H54 (cell line): ENCODE data around the gene SEZ6L.

ENCODE experiments used
- DNase-seq: peaks from one replicate; pipeline ENCODE4 v3.0.0; 2011; ENCODE audit warnings: low spot score, mixed read lengths; ENCODE audit not compliant: insufficient read length
- FAIRE-seq: peaks from 3 replicates; lab custom pipeline; 2011; peaks lifted over from hg19 to GRCh38; lab: Jason Lieb, UNC
- POLR2A ChIP-seq: IDR thresholded peaks from 2 replicates; pipeline ENCODE4 v1.6.1; 2011; ENCODE audit warnings: low read depth, mild to moderate bottlenecking, low read length

The SEZ6L gene

GRCh38 chr22:26169315-26170111 lies at the start of gene SEZ6L:
TSS of gene SEZ6L (plus strand) at chr22:26169462. CDS start at chr22:26169670, 208 bp downstream.
- no peak for FAIRE-seq
- DNase-seq = no peak
- TF ChIP-seq POLR2A = no peak

- no peak for FAIRE-seq
- no peak for DNase-seq
- no peak for TF ChIP-seq POLR2A
Observed at GRCh38 chr22:26122920-26123468, 46.3 kb upstream of the SEZ6L start.

GRCh38 chr22:26124991-26125725 lies 44.1 kb upstream of the SEZ6L start:
- no peak for TF ChIP-seq POLR2A
- no peak for FAIRE-seq
- no peak for DNase-seq

GRCh38 chr22:26127126-26127525 lies 42.1 kb upstream of the SEZ6L start:
- DNase-seq (no peak), FAIRE-seq (no peak)
- no peak for TF ChIP-seq POLR2A

GRCh38 chr22:26127556-26127955 lies 41.7 kb upstream of the SEZ6L start:
- no peak for FAIRE-seq
- no peak for DNase-seq
- TF ChIP-seq POLR2A = no peak

- FAIRE-seq (no peak), DNase-seq (no peak)
- no peak for TF ChIP-seq POLR2A
Observed at GRCh38 chr22:26131589-26132154, 37.6 kb upstream of the SEZ6L start.

- FAIRE-seq (no peak), DNase-seq (no peak)
- no peak for TF ChIP-seq POLR2A
Observed at GRCh38 chr22:26134654-26135330, 34.5 kb upstream of the SEZ6L start.

GRCh38 chr22:26135806-26136205 lies 33.5 kb upstream of the SEZ6L start:
- DNase-seq (no peak), FAIRE-seq (no peak)

GRCh38 chr22:26139310-26139709 lies 30.0 kb upstream of the SEZ6L start:
- DNase-seq (no peak), FAIRE-seq (no peak)
- no peak for TF ChIP-seq POLR2A

More at GRCh38 chr22:26135806-26136205, 33.5 kb upstream of the SEZ6L start:
- no peak for TF ChIP-seq POLR2A

- no peak for TF ChIP-seq POLR2A
- no peak for DNase-seq
- no peak for FAIRE-seq
Observed at GRCh38 chr22:26141831-26142230, 27.4 kb upstream of the SEZ6L start.

- DNase-seq = no peak
- TF ChIP-seq POLR2A = no peak
- FAIRE-seq = no peak
Observed at GRCh38 chr22:26143806-26144325, 25.4 kb upstream of the SEZ6L start.

GRCh38 chr22:26159886-26160285 lies 9.4 kb upstream of the SEZ6L start:
- FAIRE-seq = no peak

GRCh38 chr22:26161746-26162145 lies 7.5 kb upstream of the SEZ6L start:
- FAIRE-seq (no peak), DNase-seq (no peak)
- TF ChIP-seq POLR2A = no peak

More at GRCh38 chr22:26159886-26160285, 9.4 kb upstream of the SEZ6L start:
- no peak for TF ChIP-seq POLR2A
- no peak for DNase-seq
